Neuronal stem cell (in vitro differentiated cells): ENCODE results near the gene PEX12.
"Not testable (repeated sequence)": the region's sequence is repeated elsewhere in the genome, so short reads cannot be mapped to it uniquely, and the experiment has no call there.

Experiments used
- DNase-seq: peaks from one replicate; pipeline ENCODE4 v3.0.0-alpha.2; 2013; ENCODE audit warnings: low spot score
- H2AFZ ChIP-seq: one replicate; pipeline ENCODE4 v1.6.1; 2013; ENCODE audit warnings: mild to moderate bottlenecking, low read length, inconsistent platforms
- H2AK5ac ChIP-seq: 2 replicates; pipeline ENCODE4 v1.6.1; 2013; ENCODE audit warnings: low read depth, mild to moderate bottlenecking, inconsistent platforms, low read length, moderate library complexity, mixed read lengths
- H2BK120ac ChIP-seq: 2 replicates; pipeline ENCODE4 v1.6.1; 2013; ENCODE audit warnings: low read depth, mild to moderate bottlenecking, inconsistent platforms, low read length, moderate library complexity, mixed read lengths
- H2BK12ac ChIP-seq: one replicate; pipeline ENCODE4 v1.6.1; 2013; ENCODE audit warnings: low read length, inconsistent platforms
- H2BK15ac ChIP-seq: 2 replicates; pipeline ENCODE4 v1.6.1; 2013; ENCODE audit warnings: mild to moderate bottlenecking, low read length, inconsistent platforms, mixed read lengths
- H2BK5ac ChIP-seq: one replicate; pipeline ENCODE4 v1.6.1; 2013; ENCODE audit warnings: inconsistent platforms, mild to moderate bottlenecking, low read length, moderate library complexity
- H3K14ac ChIP-seq: one replicate; pipeline ENCODE4 v1.6.1; 2013; ENCODE audit warnings: low read length, inconsistent platforms
- H3K18ac ChIP-seq: 2 replicates; pipeline ENCODE4 v1.6.1; 2013; ENCODE audit warnings: low read length, inconsistent platforms
- H3K23ac ChIP-seq: 2 replicates; pipeline ENCODE4 v1.6.1; 2013; ENCODE audit warnings: low read depth, mild to moderate bottlenecking, mixed read lengths, low read length, inconsistent platforms; ENCODE audit not compliant: poor library complexity
- H3K27ac ChIP-seq: replicated peaks from 3 replicates; pipeline ENCODE4 v1.5.1; 2013; ENCODE audit warnings: low read length, inconsistent platforms
- H3K27me3 ChIP-seq, 3 experiments: 2 replicates each; pipeline ENCODE4 v1.6.1; 2013; ENCODE audit warnings: low read length in 3 of 3, mild to moderate bottlenecking in 2 of 3, inconsistent platforms in 1 of 3, low read depth in 1 of 3, mixed read lengths in 1 of 3, moderate library complexity in 1 of 3; ENCODE audit not compliant: control insufficient read depth in 3 of 3, insufficient read depth in 3 of 3
- H3K36me3 ChIP-seq, 2 donors: replicated peaks in 1 of 2; 2 replicates each; pipeline ENCODE4 v1.6.1; 2013; ENCODE audit warnings: low read length in 2 of 2; ENCODE audit not compliant: control insufficient read depth in 2 of 2, insufficient read depth in 2 of 2
- H3K4ac ChIP-seq: 2 replicates; pipeline ENCODE4 v1.6.1; 2013; ENCODE audit warnings: inconsistent platforms, mild to moderate bottlenecking, low read length, moderate library complexity
- H3K4me1 ChIP-seq, 2 donors: 1 replicate in 1 of 2; 2 replicates in 1 of 2; pipeline ENCODE4 v1.6.1; 2013; ENCODE audit warnings: low read length in 2 of 2, low read depth in 1 of 2; ENCODE audit not compliant: control insufficient read depth in 2 of 2, insufficient read depth in 1 of 2
- H3K4me2 ChIP-seq: one replicate; pipeline ENCODE4 v1.6.1; 2013; ENCODE audit warnings: mild to moderate bottlenecking, low read length, inconsistent platforms; ENCODE audit not compliant: insufficient read depth, poor library complexity, severe bottlenecking
- H3K4me3 ChIP-seq, 2 donors: 2 replicates each; pipeline ENCODE4 v1.5.1; 2013; ENCODE audit warnings: low read length in 2 of 2, mild to moderate bottlenecking in 2 of 2, inconsistent platforms in 1 of 2, moderate library complexity in 1 of 2
- H3K79me1 ChIP-seq: one replicate; pipeline ENCODE4 v1.6.1; 2013; ENCODE audit warnings: low read depth, mild to moderate bottlenecking, inconsistent platforms, low read length, moderate library complexity
- H3K9ac ChIP-seq: one replicate; pipeline ENCODE4 v1.6.1; 2013; ENCODE audit warnings: mild to moderate bottlenecking, low read depth, low read length, inconsistent platforms; ENCODE audit not compliant: poor library complexity
- H3K9me3 ChIP-seq, 2 donors: replicated peaks in 1 of 2; 2 replicates each; pipeline versions ENCODE3 to v1.6.1; 2013; ENCODE audit warnings: low read length in 2 of 2, mild to moderate bottlenecking in 2 of 2, inconsistent platforms in 1 of 2, low read depth in 1 of 2, mixed read lengths in 1 of 2, moderate library complexity in 1 of 2; ENCODE audit not compliant: control insufficient read depth in 2 of 2, insufficient read depth in 1 of 2
- H4K8ac ChIP-seq: one replicate; pipeline ENCODE4 v1.6.1; 2013; ENCODE audit warnings: low read depth, mild to moderate bottlenecking, inconsistent platforms, low read length, moderate library complexity
- H4K91ac ChIP-seq: one replicate; pipeline ENCODE4 v1.6.1; 2013; ENCODE audit warnings: low read length, low read depth, mild to moderate bottlenecking, inconsistent platforms; ENCODE audit not compliant: poor library complexity
- WGBS, 2 donors: extraction: QIAGEN DNeasy Blood & Tissue Kit; methylation state at CpG; one replicate each; pipeline ENCODE4 v1.1.7; 2013; ENCODE audit warnings: missing lambda C conversion rate in 2 of 2, mixed read lengths in 1 of 2; ENCODE audit not compliant: insufficient read length in 2 of 2, insufficient replicate concordance in 1 of 2; ENCODE audit errors: extremely low coverage in 2 of 2; 5-methylcytosine and 5-hydroxymethylcytosine counted together

Gene PEX12

GRCh38 chr17:35535406-35535805 is 43.0 kb downstream of the PEX12 start:
- H2BK120ac ChIP-seq, H4K91ac ChIP-seq, H3K79me1 ChIP-seq, H3K18ac ChIP-seq, H2BK5ac ChIP-seq, H3K14ac ChIP-seq, DNase-seq, H3K4me3 ChIP-seq, H3K9ac ChIP-seq, H3K36me3 ChIP-seq, H4K8ac ChIP-seq, H2AK5ac ChIP-seq, H3K9me3 ChIP-seq, H2AFZ ChIP-seq, H3K4me2 ChIP-seq, H3K4ac ChIP-seq, H2BK12ac ChIP-seq, H3K4me1 ChIP-seq, H3K27ac ChIP-seq, H3K23ac ChIP-seq, H2BK15ac ChIP-seq: not testable (repeated sequence)
- WGBS, 2 donors: no CpG with 5 or more reads among the region's 9 CpGs
- H3K27me3 ChIP-seq: peaks cover 0 to 22% (median 0%) of the 10 kb centered on the region in 3 experiments

- no peak overlapping the region for H2BK12ac ChIP-seq
- H3K4me2 ChIP-seq: no peak overlapping the region
- no peak overlapping the region for H4K91ac ChIP-seq
- no peak overlapping the region for H2AFZ ChIP-seq
- H2AK5ac ChIP-seq: no peak overlapping the region
- H3K27ac ChIP-seq: no peak overlapping the region
- H2BK120ac ChIP-seq: no peak overlapping the region
- H2BK5ac ChIP-seq: no peak overlapping the region
- no peak overlapping the region for H3K4me3 ChIP-seq
- H3K9me3 ChIP-seq: no peaks in the 10 kb centered on the region
- H3K14ac ChIP-seq: no peak overlapping the region
- H3K4me1 ChIP-seq: no peaks in the 10 kb centered on the region
- no peak overlapping the region for H3K4ac ChIP-seq
- H3K18ac ChIP-seq: no peak overlapping the region
- H4K8ac ChIP-seq: no peak overlapping the region
- H2BK15ac ChIP-seq: no peak overlapping the region
- H3K23ac ChIP-seq: no peak overlapping the region
- DNase-seq: no peak
- no peak overlapping the region for H3K9ac ChIP-seq
- WGBS, 2 donors: no CpG with 5 or more reads among the region's 3 CpGs
- no peaks in the 10 kb centered on the region for H3K36me3 ChIP-seq
- H3K79me1 ChIP-seq: no peaks in the 10 kb centered on the region
- H3K27me3 ChIP-seq: peaks cover 0 to 14% (median 0%) of the 10 kb centered on the region in 3 experiments
These were observed 43.7 kb downstream of the PEX12 start for GRCh38 chr17:35534576-35535093.

GRCh38 chr17:35531160-35531559 is 47.2 kb downstream of the PEX12 start:
- Histone ChIP-seq H3K79me1 (no peaks in the 10 kb centered on the region), H2AK5ac (no peak overlapping the region), H2AFZ (no peak overlapping the region), H3K4ac (no peak overlapping the region), H3K36me3 (no peaks in the 10 kb centered on the region), H2BK15ac (no peak overlapping the region), H3K27me3 (no peaks in the 10 kb centered on the region), H2BK120ac (no peak overlapping the region), H4K91ac (no peak overlapping the region), H3K14ac (no peak overlapping the region), H3K23ac (no peak overlapping the region), H3K18ac (no peak overlapping the region), H3K4me1 (no peaks in the 10 kb centered on the region), H3K9me3 (no peaks in the 10 kb centered on the region), H3K9ac (no peak overlapping the region), H2BK12ac (no peak overlapping the region), H2BK5ac (no peak overlapping the region), H3K4me3 (no peak overlapping the region), H3K4me2 (no peak overlapping the region), H3K27ac (no peak overlapping the region), H4K8ac (no peak overlapping the region)
- no peak for DNase-seq
- no CpG with 5 or more reads among the region's 1 CpG for WGBS, 2 donors

GRCh38 chr17:35529866-35530265 is 48.5 kb downstream of the PEX12 start:
- no peak overlapping the region for H3K18ac ChIP-seq
- H3K23ac ChIP-seq: no peak overlapping the region
- H3K4me2 ChIP-seq: no peak overlapping the region
- H2BK120ac ChIP-seq: no peak overlapping the region
- no peaks in the 10 kb centered on the region for H3K9me3 ChIP-seq
- H2BK5ac ChIP-seq: no peak overlapping the region
- no peaks in the 10 kb centered on the region for H3K79me1 ChIP-seq
- DNase-seq: no peak
- no peak overlapping the region for H3K4ac ChIP-seq
- no peak overlapping the region for H4K91ac ChIP-seq
- no peak overlapping the region for H3K9ac ChIP-seq
- no peak overlapping the region for H2BK12ac ChIP-seq
- no CpG with 5 or more reads among the region's 8 CpGs for WGBS, 2 donors
- H3K4me3 ChIP-seq: no peak overlapping the region
- H3K27ac ChIP-seq: no peak overlapping the region
- H3K27me3 ChIP-seq: no peaks in the 10 kb centered on the region
- H4K8ac ChIP-seq: no peak overlapping the region
- H2AK5ac ChIP-seq: no peak overlapping the region
- no peaks in the 10 kb centered on the region for H3K36me3 ChIP-seq
- no peak overlapping the region for H3K14ac ChIP-seq
- no peak overlapping the region for H2BK15ac ChIP-seq
- H3K4me1 ChIP-seq: no peaks in the 10 kb centered on the region
- H2AFZ ChIP-seq: no peak overlapping the region
